ENCODE results near the gene SPTBN1.

SPTBN1 gene

DNA sequence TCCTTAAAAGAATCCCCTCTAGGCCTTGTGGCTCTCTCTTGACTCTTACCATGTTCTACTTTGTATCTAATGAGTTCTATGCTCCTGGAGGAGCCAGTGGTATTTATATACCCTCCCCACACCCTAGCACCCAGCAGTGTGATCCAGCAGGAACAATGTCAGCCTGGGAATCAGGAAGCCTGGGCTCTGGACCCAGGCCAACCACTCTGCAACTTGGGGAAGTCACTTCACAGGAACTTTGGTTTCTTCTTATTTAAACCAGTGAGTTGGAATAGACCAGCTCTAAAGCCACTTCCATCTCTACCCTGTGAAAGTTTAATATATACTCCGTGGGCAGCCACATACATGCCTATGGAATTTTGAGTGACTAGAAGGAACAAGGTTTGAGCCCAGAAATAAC is 11.6 kb upstream of the SPTBN1 start:
- no peaks in the 10 kb centered on the region for H3K27me3 ChIP-seq (ENCODE audit: low read depth)
- DNase-seq (ENCODE audit: low spot score in 2 of 2), result no peak
- no peaks in the 10 kb centered on the region for H3K4me1 ChIP-seq
- H3K36me3 ChIP-seq (replicated peaks), result no peaks in the 10 kb centered on the region
- no peak overlapping the region for H3K4me3 ChIP-seq
- no peaks in the 10 kb centered on the region for H3K9me3 ChIP-seq
- in situ Hi-C loops (cut with MboI; ENCODE audit: low sequenced_read_pairs), result no loop called here

DNA sequence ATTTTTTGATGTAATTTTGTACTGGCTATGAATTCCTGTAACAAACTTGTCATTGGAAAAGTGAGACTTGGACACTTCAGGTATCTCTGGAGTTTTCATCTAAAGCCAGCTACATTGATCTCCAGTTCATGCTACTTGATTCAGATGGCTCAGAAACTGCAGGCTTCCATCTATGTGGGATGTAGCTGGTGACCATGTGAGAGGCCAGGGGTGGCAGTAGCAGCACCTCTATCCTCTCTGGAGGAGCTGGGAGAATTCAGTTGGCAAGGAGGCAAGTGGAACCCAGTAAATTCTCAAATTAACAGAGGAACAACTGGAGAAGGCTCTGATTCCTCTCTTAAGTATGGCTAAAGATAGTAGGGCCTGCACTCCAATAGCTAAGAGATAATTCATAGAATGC is 10.0 kb upstream of the SPTBN1 start:
- no peaks in the 10 kb centered on the region for H3K4me1 ChIP-seq
- H3K27me3 ChIP-seq (ENCODE audit: low read depth), result no peaks in the 10 kb centered on the region
- DNase-seq (ENCODE audit: low spot score in 2 of 2), result no peak
- in situ Hi-C loops (cut with MboI; ENCODE audit: low sequenced_read_pairs), result no loop called here
- H3K4me3 ChIP-seq, result no peak overlapping the region
- H3K9me3 ChIP-seq, result no peaks in the 10 kb centered on the region
- no peaks in the 10 kb centered on the region for H3K36me3 ChIP-seq (replicated peaks)

DNA sequence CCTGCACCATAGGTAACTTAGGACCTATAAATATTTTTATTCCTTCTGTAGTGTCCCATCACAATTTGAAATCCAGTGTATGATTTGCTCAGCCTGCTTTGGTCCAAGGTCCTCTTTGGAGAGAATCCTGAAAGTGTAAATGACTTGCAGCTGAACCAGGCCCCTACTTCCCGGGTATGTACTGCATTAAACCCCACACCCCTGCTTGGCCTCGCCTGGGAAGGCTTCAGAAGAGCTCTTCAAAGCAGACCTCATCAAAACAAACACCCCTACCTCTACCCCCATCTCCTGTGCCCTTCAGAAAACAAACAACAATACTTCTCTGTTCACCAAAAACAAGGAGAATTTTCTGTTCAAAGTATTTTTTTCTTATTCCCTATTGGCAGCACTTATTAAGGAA is 9.5 kb upstream of the SPTBN1 start:
- Histone ChIP-seq H3K4me3 (no peak overlapping the region), H3K36me3 (replicated peaks) (no peaks in the 10 kb centered on the region), H3K27me3 (ENCODE audit: low read depth) (no peaks in the 10 kb centered on the region), H3K9me3 (no peaks in the 10 kb centered on the region), H3K4me1 (no peaks in the 10 kb centered on the region)
- DNase-seq (ENCODE audit: low spot score in 2 of 2), result no peak
- in situ Hi-C loops (cut with MboI; ENCODE audit: low sequenced_read_pairs), result no loop called here

DNA sequence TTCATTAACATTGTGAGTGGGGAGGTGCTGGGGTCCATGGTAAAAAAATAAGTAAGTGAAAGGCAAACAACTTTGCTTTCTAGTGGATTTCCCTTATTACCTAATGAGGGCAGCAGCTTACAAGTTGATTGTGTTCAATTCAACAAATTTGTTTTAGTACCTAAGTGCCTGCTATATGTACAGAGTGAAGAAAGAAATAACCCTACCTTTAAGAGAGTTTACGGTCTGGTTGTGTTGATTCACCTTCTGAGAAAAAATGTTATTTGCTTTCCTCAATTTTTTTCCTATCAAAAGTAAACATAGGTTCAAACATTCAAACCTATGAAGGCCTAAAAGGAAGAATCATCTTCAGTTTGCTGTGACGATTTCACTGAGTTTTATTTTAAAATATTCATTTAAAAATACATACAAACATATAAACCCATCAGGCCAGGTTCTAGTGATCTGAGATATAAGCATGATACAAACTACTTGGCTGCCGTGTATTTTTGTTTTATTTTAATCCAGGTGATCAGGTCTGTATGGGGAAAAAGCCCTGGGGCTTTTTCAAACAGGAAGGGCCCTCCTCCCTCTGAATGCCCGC is 1.5 kb upstream of the SPTBN1 start:
- peaks cover 21% of the 10 kb centered on the region for H3K4me1 ChIP-seq
- no peak overlapping the region for H3K4me3 ChIP-seq

DNA sequence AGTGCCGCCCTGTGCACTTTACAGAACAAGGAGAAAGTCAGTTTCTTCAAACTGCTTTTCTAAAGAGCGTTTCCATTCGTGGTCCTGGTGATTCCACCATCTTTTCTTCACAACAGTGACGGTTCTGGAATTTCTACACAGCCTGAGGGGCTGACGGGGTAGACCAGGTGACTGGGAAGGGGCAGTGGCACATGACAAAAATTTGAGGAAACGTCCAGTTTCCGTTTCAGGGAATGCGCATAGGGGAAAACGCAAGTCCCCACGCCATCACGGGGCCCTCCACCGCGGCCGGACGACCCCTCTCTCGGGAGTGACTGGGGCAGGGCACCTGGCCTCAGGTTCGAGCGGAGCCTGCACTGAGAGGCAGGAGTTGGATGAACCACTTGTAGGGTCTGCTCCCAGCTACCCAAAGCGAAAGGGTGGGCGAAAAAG is 980 bp upstream of the SPTBN1 start:
- Histone ChIP-seq H3K9me3 (no peaks in the 10 kb centered on the region), H3K4me1 (peaks cover 22% of the 10 kb centered on the region), H3K4me3 (peak overlapping the region; percentile 56), H3K36me3 (replicated peaks) (no peaks in the 10 kb centered on the region), H3K27me3 (ENCODE audit: low read depth) (no peaks in the 10 kb centered on the region)
- peak in 1 of 2 experiments; percentile 17 for DNase-seq (ENCODE audit: low spot score in 2 of 2)
- in situ Hi-C loops (cut with MboI; ENCODE audit: low sequenced_read_pairs), result no loop called here

More for the DNA sequence above, 1.5 kb upstream of the SPTBN1 start:
- DNase-seq (ENCODE audit: low spot score in 2 of 2), result no peak
- Histone ChIP-seq H3K27me3 (ENCODE audit: low read depth) (no peaks in the 10 kb centered on the region), H3K36me3 (replicated peaks) (no peaks in the 10 kb centered on the region), H3K9me3 (no peaks in the 10 kb centered on the region)
- in situ Hi-C loops (cut with MboI; ENCODE audit: low sequenced_read_pairs), result no loop called here

DNA sequence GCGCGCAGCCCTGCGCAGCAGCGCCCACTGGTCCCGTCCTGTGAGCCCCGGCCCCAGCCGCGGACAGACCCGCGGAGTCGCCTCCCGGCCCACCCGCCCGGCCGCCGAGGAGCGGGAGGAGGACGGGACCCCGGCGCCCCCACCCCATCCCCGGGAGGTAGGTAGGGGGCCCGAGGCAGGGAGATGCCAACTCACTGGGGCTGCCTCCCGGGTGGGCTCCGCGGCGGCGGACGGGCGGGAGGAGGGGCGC is 160 bp downstream of the SPTBN1 start:
- Histone ChIP-seq H3K9me3 (no peaks in the 10 kb centered on the region), H3K4me1 (peaks cover 22% of the 10 kb centered on the region), H3K27me3 (ENCODE audit: low read depth) (no peaks in the 10 kb centered on the region), H3K36me3 (replicated peaks) (no peaks in the 10 kb centered on the region), H3K4me3 (peak overlapping the region; percentile 56)
- no peak for DNase-seq (ENCODE audit: low spot score in 2 of 2)
- in situ Hi-C loops (cut with MboI; ENCODE audit: low sequenced_read_pairs), result no loop called here

DNA sequence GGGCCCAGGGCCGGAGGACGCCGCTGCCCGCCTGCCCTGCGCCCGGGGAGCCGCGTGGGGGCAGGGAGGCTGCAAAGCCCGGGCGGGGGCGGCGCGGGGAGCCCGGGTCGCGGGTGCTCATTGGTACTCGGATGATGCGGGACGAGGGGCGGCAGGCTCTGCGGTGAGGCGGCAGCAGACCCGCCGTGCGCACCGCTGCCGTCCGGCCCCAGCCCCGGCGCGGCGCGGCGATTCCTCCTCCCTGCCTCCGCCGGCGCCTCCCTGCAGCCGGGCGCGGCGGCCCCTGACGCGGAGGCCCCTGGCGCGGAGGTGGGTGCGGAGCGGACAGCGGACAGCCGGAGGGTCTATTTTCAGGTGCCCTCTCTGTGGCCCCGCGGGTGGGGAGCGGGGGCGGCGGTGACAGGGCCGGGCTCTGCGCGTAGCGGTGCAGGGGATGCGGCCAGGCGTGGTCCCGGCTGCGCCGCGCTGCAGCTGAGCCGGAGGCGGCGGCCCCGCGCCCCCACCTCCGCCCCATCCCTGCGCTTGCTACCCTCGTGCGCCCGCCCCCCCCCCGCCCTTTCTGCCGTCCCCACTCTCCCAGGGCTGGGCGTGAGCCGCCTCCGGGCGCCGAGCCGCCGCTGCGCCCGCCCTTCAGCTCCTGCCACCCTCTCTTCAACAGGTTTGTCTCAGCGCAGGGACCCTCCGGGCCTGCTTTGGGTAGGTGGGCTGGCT is 640 bp downstream of the SPTBN1 start:
- Histone ChIP-seq H3K4me1 (peaks cover 22% of the 10 kb centered on the region), H3K36me3 (replicated peaks) (no peaks in the 10 kb centered on the region), H3K27me3 (ENCODE audit: low read depth) (no peaks in the 10 kb centered on the region), H3K4me3 (peak overlapping the region; percentile 56), H3K9me3 (no peaks in the 10 kb centered on the region)
- DNase-seq (ENCODE audit: low spot score in 2 of 2), result peak in 1 of 2 experiments; percentile 56
- in situ Hi-C loops (cut with MboI; ENCODE audit: low sequenced_read_pairs), result no loop called here

DNA sequence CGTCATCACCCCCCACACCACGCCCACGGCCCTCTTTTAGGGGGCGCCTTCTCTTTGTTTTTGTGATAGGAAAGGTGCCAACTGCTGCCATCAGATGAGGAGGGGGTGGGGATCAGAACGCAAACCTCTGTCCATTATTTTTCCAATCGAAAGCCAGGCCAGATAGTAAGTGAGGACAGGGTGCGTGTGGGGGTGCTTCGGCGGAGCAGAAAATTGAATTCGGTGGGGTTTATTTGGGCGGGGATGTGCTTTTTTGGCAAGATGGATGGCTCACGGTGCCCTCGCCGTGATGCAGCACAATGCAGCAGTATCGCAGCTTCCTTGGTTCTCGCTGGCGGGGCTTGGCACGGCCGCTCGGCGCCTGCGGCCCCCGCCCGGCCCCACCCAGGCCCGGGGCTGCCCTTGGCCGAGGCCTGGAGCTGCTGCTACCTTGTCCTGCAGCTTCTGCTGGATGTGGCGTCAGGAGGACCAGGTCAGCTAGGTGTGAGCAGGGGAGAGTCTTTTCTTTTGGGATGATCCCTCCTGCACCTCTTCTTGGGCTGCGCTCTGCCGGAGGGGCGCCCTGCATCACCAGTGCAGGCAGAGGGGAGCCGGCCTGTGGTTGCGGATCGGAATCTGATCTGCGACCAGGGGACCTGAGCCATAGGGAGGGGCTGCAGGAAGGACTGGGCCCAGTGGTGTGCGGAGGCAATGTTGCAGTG is 1.3 kb downstream of the SPTBN1 start:
- Histone ChIP-seq H3K4me3 (peak overlapping the region; percentile 56), H3K36me3 (replicated peaks) (no peaks in the 10 kb centered on the region), H3K4me1 (peaks cover 22% of the 10 kb centered on the region), H3K27me3 (ENCODE audit: low read depth) (no peaks in the 10 kb centered on the region), H3K9me3 (no peaks in the 10 kb centered on the region)
- in situ Hi-C loops (cut with MboI; ENCODE audit: low sequenced_read_pairs), result no loop called here
- peak; percentile 34 to 76 for DNase-seq (ENCODE audit: low spot score in 2 of 2)

DNA sequence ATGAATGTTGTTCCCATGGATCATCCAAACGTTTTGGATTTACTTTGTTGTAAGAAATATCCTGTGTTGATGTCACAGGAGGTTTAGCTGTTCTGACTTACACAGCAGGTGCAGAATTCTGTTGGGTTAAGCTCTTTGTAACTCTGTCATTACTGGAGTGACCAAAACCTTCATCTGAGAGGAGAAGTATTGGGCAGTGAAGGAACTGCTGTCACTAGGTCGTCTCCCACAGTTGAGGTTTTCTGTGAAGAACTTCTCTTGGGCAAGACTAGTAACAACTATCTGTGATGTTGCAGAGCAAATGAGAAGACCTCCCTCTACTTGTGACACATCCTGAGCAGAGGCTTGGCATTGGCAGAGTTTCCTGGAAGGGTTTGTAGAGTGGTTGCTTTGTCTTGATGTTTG is 2.9 kb downstream of the SPTBN1 start:
- H3K4me3 ChIP-seq, result no peak overlapping the region
- DNase-seq (ENCODE audit: low spot score in 2 of 2), result no peak
- peaks cover 22% of the 10 kb centered on the region for H3K4me1 ChIP-seq

DNA sequence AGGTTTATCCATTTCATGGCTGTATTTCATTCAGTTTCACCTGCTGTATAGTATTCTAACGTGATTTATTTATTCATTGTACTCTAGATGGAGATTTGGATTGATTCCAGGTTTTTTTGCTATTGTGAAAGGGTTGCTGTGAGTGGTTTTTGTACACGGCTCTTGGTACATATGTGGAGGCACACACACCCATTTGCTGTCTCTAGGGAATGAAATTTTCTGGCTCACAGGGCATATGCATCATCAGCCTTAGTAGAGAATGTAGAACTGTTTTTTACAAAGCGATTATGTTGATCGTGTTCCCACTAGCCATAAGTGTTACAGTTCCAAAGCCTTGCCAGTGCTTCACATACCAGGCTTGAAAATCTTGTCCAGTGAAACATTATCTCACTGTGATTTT is 5.1 kb downstream of the SPTBN1 start:
- Histone ChIP-seq H3K4me3 (no peak overlapping the region), H3K9me3 (no peaks in the 10 kb centered on the region), H3K4me1 (peaks cover 14% of the 10 kb centered on the region), H3K27me3 (ENCODE audit: low read depth) (no peaks in the 10 kb centered on the region), H3K36me3 (replicated peaks) (no peaks in the 10 kb centered on the region)
- in situ Hi-C loops (cut with MboI; ENCODE audit: low sequenced_read_pairs), result no loop called here
- no peak for DNase-seq (ENCODE audit: low spot score in 2 of 2)

More for the DNA sequence above, 2.9 kb downstream of the SPTBN1 start:
- Histone ChIP-seq H3K27me3 (ENCODE audit: low read depth) (no peaks in the 10 kb centered on the region), H3K9me3 (no peaks in the 10 kb centered on the region), H3K36me3 (replicated peaks) (no peaks in the 10 kb centered on the region)
- in situ Hi-C loops (cut with MboI; ENCODE audit: low sequenced_read_pairs), result no loop called here

DNA sequence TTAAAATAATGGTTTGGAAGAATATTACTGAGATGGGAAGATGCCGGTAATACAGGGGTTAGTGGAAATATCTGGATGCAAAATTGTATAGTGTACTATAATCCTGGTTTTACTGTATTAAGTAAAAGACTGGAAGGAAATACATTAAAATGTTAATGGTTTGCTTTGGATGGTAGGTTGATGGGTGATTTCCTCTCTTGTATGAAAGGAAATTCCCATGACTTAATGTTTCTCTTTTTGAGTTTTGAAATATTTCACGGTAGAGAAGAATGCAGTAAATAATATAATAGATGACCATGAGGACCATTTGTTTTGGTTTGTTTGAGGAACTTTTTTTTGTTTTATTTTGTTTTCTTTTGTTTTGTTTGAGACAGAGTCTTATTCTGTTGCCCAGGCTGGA is 8.2 kb downstream of the SPTBN1 start:
- in situ Hi-C loops (cut with MboI; ENCODE audit: low sequenced_read_pairs), result no loop called here
- H3K4me1 ChIP-seq, result peaks cover 4% of the 10 kb centered on the region
- no peaks in the 10 kb centered on the region for H3K9me3 ChIP-seq
- DNase-seq (ENCODE audit: low spot score in 2 of 2), result no peak
- H3K27me3 ChIP-seq (ENCODE audit: low read depth), result no peaks in the 10 kb centered on the region
- H3K4me3 ChIP-seq, result no peak overlapping the region
- no peaks in the 10 kb centered on the region for H3K36me3 ChIP-seq (replicated peaks)

DNA sequence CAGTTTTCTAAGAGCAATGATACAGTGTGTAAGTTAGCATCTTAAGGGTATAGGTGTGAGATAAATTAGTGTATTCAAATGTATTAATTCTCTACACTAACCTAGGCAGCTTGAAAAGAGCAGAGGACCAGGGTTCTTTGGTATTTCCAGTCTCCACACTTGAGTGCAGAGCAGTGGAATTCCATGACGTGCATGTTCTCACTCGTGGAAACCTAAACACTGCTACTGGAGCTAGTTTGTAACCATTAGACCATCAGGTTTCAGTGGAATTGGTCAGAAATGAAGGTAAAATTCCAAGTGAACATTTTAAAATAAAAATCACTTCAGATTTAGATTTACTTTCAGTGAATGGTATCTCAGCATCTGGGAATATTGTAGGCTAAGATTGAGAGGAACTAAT is 9.0 kb downstream of the SPTBN1 start:
- DNase-seq (ENCODE audit: low spot score in 2 of 2), result no peak
- no peaks in the 10 kb centered on the region for H3K36me3 ChIP-seq (replicated peaks)
- no peaks in the 10 kb centered on the region; the same call in 1 of the 2 replicates for H3K4me1 ChIP-seq
- H3K4me3 ChIP-seq, result no peak overlapping the region
- H3K9me3 ChIP-seq, result no peaks in the 10 kb centered on the region
- in situ Hi-C loops (cut with MboI; ENCODE audit: low sequenced_read_pairs), result no loop called here
- no peaks in the 10 kb centered on the region for H3K27me3 ChIP-seq (ENCODE audit: low read depth)

DNA sequence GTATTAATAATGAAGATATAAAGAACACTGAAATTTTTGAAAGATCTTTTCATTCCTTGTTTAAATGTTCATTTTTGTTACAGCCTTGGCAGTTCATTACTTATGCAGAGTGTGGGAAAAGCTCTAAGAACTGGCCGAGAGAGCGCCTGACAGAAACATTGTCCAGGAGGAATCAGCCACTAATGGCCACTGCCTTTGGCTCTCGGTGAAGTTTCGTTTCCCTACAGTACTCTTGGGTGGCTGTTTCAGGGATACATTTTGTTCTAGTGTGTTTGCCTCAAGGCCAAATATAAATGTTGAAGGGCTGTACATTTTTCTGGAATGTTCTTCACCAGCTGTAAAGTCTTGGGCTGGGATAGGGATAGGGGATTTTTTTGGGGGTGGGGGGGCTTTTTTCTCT is 10.7 kb downstream of the SPTBN1 start:
- Histone ChIP-seq H3K4me1 (peaks cover 6% of the 10 kb centered on the region), H3K36me3 (replicated peaks) (no peaks in the 10 kb centered on the region), H3K4me3 (no peak overlapping the region), H3K9me3 (no peaks in the 10 kb centered on the region), H3K27me3 (ENCODE audit: low read depth) (no peaks in the 10 kb centered on the region)
- in situ Hi-C loops (cut with MboI; ENCODE audit: low sequenced_read_pairs), result no loop called here
- no peak for DNase-seq (ENCODE audit: low spot score in 2 of 2)

DNA sequence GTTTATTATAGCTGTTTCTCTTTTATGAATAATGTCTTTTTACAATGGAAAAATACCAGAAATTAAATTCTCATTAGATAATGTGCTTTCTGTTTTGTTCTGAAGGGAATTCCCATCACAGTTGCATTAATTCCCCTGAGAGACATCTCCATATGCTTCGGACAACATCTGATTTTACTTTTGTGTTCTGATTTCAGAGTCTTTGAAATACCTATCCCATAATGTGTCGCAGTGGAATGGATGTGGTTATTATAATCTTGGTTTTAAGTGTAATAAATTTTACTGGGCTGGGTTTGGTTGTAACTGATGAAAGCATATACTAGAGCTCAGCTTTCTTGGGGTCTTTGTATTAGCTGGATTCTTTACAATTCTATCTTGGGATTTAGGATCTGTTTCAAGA is 12.5 kb downstream of the SPTBN1 start:
- no peak for DNase-seq (ENCODE audit: low spot score in 2 of 2)
- no peaks in the 10 kb centered on the region for H3K9me3 ChIP-seq
- H3K4me3 ChIP-seq, result no peak overlapping the region
- in situ Hi-C loops (cut with MboI; ENCODE audit: low sequenced_read_pairs), result no loop called here
- no peaks in the 10 kb centered on the region for H3K36me3 ChIP-seq (replicated peaks)
- H3K27me3 ChIP-seq (ENCODE audit: low read depth), result no peaks in the 10 kb centered on the region
- peaks cover 6% of the 10 kb centered on the region for H3K4me1 ChIP-seq

Measured in HAP-1 (cell line).